Islet of Langerhans (tissue), 1 donor: ENCODE data around the gene PROCR.
"Not testable (repeated sequence)": the region's sequence is repeated elsewhere in the genome, so short reads cannot be mapped to it uniquely, and the experiment has no call there.

ENCODE experiments used
- FAIRE-seq: peaks from one replicate; lab custom pipeline; 2011; peaks lifted over from hg19 to GRCh38; lab: Jason Lieb, UNC

Gene PROCR

DNA sequence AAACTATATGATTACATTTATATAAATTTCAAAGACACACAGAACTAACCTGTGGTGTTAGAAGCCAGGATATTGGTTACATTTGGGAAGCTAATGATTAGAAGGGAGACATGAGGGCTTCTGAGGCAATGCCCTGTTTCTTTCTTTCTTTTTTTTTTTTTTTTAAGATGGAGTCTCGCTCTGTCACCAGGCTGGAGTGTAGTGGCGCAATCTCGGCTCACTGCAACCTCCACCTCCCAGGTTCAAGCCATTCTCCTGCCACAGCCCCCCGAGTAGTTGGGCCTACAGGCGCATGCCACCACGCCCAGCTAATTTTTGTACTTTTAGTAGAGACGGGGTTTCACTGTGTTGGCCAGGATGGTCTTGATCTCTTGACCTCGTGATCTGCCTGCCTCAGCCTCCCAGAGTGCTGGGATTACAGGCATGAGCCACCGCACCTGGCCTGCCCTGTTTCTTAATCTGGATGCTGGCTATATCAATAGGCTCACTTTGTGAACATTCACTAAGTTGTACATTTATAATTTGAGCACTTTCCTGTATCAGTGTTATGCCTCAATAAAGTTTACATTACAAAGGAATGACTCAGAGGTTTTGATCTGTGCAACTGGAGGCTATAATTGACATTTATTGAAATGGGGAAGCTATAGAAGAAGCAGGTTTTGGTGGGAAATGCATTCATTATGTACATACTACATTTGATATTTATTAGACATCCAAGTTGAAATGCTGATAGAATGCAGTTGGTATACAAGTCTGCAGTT is 21.3 kb downstream of the PROCR start:
- FAIRE-seq, result not testable (repeated sequence)

DNA sequence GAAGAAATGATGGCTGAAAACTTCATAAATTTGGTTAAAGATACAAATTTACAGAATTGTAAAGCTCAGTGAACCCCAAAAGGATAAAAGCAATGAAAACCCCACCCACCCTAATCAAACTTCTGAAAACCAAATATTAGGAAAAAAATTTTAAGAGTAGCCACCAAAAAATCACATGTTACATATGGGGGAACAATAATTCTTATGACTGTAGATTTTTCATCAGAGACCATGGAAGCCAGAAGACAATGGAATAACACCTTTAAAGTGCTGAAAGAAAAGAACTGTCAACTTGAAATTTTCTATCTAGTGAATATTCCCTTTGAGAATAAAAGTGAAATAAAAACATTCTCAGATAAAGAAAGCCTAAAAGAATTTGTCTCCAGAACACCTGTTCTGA is 24.4 kb downstream of the PROCR start:
- no peak for FAIRE-seq

DNA sequence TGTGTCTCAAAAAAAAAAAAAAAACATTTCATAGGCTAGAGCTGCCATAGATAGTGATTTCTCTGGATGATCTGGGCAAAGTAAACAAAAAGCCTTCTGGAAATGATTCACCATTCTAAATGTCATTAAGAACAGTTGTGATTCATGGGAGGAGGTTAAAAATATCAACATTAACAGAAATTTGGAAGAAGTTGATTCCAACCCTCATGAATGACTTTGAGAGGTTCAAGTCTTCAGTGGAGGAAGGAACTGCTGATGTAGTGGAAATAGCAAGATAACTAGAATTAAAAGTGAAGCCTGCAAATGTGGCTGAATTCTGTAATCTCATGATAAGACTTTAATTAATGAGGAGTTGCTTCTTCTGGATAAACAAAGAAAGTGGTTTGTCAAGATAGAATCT is 27.9 kb downstream of the PROCR start:
- no peak for FAIRE-seq

DNA sequence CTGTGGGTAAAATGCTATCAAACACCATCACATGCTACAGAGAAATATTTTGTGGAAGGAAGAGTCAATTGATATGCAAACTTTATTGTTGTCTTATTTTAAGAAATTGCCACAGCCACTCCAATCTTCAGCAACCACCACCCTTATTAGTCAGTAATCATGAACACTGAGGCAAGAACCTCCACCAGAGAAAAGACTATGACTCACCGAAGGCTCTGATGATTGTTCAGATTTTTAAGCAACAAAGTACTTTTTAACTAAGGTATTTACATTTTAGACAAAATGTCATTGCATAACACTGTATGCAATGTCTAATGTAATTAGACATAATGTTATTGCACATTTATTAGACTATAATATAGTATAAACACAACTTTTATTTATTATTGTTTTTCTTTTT is 28.4 kb downstream of the PROCR start:
- no peak for FAIRE-seq

DNA sequence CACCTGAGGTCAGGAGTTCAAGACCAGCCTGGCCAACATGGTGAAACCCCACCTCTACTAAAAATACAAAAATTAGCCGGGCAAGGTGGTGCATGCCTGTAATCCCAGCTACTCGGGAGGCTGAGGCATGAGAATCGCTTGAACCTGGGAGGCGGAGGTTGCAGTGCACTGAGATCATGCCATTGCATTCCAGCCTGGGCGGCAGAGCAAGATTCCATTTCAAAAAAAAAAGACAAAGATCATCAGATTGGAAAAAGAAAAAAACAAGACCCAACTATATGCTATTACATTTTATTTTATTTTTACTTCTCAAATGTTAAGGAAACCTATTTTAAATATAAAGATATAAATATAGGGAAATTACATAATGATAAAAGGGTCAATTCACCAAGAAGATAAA is 29.6 kb downstream of the PROCR start:
- FAIRE-seq, result not testable (repeated sequence)

DNA sequence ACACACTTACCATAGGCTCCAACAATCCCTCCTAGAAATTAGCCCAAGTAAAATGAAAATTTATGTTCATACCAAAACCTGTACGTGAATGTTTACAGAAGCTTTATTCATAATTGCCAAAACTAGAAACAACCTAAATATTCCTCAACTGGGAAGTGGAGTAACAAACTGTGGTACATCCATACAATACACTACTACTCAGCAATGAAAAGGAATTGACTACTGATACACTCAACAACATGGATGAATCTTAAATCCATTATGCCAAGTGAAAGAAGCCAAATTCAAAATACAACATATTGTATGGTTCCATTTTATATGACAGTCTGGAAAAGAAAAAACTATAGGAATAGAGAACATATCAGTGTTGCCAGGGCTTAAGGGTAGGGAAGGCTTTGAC is 34.9 kb downstream of the PROCR start:
- no peak for FAIRE-seq

DNA sequence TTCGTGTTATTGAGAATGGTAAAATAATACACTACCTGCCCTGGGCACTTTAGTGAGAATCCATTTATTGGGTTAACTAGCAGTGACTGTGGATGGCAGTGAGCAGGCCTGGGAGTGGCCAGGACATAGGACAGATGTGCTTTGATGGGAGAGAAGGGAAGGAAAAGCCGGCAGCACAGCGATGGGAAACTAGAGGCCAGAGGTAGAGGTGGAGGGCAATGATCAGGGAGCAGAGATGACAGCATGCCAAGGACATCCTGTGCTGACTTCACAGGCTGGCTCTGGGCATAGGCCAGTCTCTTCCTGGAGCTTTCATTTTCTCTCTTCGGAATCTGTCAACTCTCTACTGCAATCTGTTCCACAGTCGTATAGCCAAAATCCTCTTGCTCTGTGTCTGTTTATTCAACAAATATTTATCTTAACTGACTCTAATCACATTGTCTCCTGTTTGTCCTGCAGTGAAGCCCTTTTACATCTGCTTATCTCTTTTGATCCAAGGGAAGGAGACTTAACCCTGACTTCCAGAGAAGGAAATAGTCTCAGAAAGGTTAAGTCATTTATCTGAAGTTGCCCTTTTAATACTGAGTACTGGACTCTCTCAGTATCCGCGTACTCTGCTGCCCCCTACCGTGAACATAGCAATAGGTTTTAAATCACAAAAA is 36.2 kb downstream of the PROCR start:
- FAIRE-seq, result peak; percentile 89

DNA sequence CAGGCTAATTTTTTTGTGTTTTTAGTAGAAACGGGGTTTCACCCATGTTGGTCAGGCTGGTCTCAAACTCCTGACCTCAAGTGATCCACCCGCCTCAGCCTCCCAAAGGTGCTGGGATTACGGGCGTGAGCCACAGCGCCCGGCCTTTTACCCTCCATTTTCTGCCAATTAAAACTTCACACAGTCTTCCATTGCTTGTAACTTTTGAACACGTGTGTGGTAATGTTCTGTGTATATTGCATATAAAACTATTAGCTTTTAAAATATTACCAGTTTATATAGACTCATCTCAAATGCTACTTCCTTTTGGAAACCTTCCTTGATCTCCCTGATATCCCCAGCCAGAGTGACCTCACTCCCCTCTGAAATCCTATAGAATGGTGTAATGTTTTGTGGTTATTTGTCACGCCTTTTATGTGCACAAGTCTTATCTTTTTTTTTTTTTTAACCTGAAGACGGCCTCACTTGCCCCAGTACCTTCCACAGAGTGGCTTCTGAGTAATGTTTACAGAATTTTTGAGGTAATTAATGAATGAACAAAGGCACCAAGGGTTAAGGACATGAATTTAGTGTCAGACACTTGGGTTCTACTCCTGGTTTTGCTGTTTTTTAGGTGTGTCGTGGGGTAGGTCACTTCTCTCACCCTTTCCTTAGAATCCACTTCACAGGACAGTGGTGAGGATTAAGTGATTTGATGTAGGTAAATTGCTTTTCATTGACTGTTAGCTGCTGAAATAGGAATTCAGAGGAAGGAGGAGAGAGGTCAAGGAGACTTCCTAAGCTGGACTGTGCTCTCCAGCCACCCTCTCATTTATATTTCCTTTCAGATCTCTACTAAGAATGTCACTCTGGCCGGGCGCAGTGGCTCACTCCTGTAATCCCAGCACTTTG is 43.4 kb downstream of the PROCR start:
- no peak for FAIRE-seq

DNA sequence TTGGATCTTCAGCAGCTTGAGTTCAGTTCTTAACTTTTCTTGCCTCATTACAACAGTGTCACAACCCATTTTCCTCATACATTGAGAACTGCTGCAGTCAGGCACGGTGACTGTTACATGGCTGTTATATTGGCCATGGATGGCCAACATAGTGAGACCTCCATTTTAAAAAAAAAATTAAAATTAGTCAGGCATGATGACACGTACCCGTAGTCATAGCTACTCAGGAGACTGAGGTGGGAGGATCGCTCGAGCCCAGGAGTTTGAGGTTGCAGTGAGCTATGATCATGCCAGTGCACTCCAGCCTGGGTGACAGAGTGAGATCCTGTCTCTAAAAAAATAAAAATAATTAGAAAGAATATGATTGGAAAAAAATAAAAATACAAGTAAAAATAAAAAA is 44.7 kb downstream of the PROCR start:
- FAIRE-seq, result no peak

DNA sequence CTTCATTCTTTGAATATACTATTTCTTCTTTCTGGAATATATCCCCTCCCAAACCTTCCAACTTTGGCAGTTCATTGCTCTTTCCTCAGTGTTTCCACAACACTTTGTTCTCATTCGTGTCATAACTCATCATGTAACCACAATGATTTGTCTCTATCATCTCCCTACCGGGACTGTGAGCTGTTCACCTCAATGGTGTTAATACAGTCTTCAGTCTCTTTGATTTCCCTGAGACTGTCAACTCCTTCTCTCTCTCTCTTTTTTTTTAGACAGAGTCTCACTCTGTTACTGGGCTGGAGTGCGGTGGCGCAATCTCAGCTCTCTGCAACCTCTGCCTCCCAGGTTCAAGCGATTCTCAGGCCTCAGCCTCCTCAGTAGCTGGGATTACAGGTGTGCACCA is 52.1 kb downstream of the PROCR start:
- FAIRE-seq, result no peak

DNA sequence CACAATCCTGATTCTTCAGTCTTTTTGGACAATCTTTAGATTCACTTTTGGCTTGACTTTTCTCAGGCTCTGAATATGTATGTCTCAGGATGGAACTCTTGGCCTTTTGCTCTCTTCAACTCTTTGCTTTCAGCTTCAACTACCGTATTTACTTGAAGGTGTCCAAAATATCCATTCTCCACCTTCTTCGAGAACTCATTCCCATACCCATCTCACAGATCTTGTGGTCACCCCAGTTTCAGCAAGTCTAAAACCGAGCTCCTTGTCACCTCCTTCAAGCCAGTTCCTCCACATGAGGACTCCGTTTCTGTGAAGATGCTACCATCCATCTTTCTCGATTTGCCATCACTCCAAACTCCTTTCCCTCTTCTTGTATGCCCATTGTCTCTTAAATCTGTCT is 52.7 kb downstream of the PROCR start:
- FAIRE-seq, result no peak

DNA sequence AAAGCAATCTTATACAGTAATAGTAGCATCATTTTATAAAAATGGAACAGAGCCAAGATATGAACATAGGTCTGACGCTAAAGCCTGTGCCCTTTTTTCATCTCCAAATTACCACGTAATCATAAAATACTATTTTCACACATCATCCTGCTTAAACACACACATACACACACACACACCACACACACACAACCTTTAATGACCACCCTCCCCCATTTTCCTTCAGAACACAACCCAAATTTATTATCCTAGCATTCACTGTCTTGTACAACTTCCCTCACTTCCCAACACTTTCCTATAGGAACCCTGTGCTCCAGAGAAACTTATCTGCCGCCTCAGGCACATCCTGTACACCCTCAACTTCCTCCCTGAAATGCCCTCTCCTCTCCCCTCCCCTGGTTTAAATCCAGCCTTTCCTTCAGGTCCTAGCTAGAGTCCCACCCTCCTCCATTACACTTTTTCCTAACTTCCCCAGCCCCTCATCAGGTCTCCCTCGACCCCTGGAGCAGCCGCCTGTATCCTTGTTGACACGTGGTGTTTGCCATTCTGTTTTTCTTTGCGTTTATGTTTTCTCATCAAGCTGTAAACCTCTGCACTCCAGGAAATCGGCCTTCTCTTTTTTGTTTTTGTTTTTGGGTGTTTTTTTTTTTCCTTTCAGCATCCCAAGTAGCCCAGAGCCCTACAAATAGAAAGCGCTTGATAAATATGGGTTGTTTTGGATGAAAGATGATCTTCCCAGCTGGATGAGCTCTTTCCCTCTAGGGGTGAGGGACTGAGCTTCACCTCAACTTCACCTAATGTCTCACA is 53.6 kb downstream of the PROCR start:
- no peak for FAIRE-seq

DNA sequence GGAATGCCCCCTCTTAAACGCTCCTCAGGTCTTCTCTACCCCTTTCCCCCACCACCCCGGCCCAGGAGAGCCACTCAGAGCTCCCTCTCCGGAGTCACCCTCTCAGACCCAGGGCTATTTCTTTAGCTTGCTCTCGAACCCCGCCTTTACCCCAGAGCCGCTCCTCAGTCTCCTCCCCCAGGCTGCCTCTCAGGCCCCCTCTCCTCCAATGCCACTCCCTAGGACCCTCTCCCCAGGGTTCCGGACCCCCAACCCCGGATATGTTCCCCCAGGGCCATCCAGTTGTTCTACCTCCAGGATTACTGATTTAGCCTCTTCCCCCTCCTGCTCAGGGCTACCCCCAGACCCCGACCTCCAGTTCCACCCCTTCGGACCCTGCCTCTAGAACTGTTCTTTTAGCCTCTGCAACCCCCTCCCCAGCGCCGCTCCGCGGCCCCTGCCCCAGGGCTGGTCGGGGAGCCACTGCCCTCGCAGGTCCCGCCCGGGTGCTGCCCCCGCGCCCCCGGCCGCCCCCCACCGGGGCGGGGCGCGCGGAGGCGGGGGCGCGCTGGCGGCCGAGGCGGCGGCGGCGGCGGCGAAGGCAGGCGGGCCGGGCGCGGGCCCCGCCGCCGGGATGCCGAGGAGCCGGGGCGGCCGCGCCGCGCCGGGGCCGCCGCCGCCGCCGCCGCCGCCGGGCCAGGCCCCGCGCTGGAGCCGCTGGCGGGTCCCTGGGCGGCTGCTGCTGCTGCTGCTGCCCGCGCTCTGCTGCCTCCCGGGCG is 54.4 kb downstream of the PROCR start, which contains the start of gene MMP24:
MMP24 (plus strand) TSS at position 565 of the 758 bp plus-strand sequence; CDS start at position 614, 49 bp downstream.
- FAIRE-seq, result no peak
